Caco-2 (cell line): Measurements from ENCODE around the gene ZNF275. TPM values are rescaled to one million over a fixed set of nuclear protein-coding genes. Genes with fewer than 3 reads are reported as not detected.

Experiments used
- BruUV-seq: library from RNA; stranded (reverse); fragments of 400-500 nt; replicated peaks from 2 replicates; lab custom pipeline; 2021; lab: Mats Ljungman, UMichigan
- CTCF ChIA-PET: fragments of 300-600 bp; sonication (Branson Sonifier 250); formaldehyde crosslinking; loops from one replicate; lab custom pipeline; 2022; ENCODE audit warnings: antibody characterized with exemption; lab: Charles Lee
- POLR2A ChIA-PET: fragments of 300-600 bp; sonication (Branson Sonifier 250); formaldehyde crosslinking; loops from one replicate; lab custom pipeline; 2022; ENCODE audit warnings: antibody characterized with exemption; lab: Charles Lee
- DNase-seq, 2 experiments: peaks; one replicate each; pipeline versions ENCODE4 v3.0.0 to v3.0.0-alpha.2; 2020 to 2022
- H3K27me3 ChIP-seq: replicated peaks from 2 replicates; pipeline ENCODE4 v1.6.0; 2011; ENCODE audit warnings: low read length; ENCODE audit not compliant: control insufficient read depth, insufficient read depth
- H3K36me3 ChIP-seq: 2 replicates; pipeline ENCODE4 v1.5.1; 2011; ENCODE audit warnings: low read length; ENCODE audit not compliant: control insufficient read depth, insufficient read depth
- H3K4me1 ChIP-seq: fragments of 250-450 bp; sonication (Bioruptor Pico); 2 replicates; pipeline ENCODE4 v1.5.1; 2020; ENCODE audit warnings: mild to moderate bottlenecking
- H3K4me3 ChIP-seq: 2 replicates; pipeline ENCODE4 v1.5.1; 2011; ENCODE audit warnings: low read depth, mild to moderate bottlenecking, control low read depth, low read length
- H3K9me3 ChIP-seq: fragments of 250-450 bp; sonication (Bioruptor Pico); 2 replicates; pipeline ENCODE4 v1.5.1; 2020; ENCODE audit warnings: mild to moderate bottlenecking, moderate library complexity
- H3K27ac Mint-ChIP-seq: one replicate; pipeline ENCODE4 v1.8.0; 2022; ENCODE audit warnings: mixed read lengths; ENCODE audit not compliant: unreplicated experiment
- H3K27me3 Mint-ChIP-seq: one replicate; pipeline ENCODE4 v1.8.0; 2022; ENCODE audit warnings: mixed read lengths; ENCODE audit not compliant: insufficient read depth, unreplicated experiment
- H3K36me3 Mint-ChIP-seq: one replicate; pipeline ENCODE4 v1.8.0; 2022; ENCODE audit warnings: mild to moderate bottlenecking, mixed read lengths; ENCODE audit not compliant: insufficient read depth, unreplicated experiment
- H3K4me1 Mint-ChIP-seq: one replicate; pipeline ENCODE4 v1.8.0; 2022; ENCODE audit warnings: low read depth, mixed read lengths; ENCODE audit not compliant: unreplicated experiment
- H3K4me3 Mint-ChIP-seq: one replicate; pipeline ENCODE4 v1.8.0; 2022; ENCODE audit warnings: mild to moderate bottlenecking, moderate library complexity, mixed read lengths; ENCODE audit not compliant: unreplicated experiment
- H3K9me3 Mint-ChIP-seq: one replicate; pipeline ENCODE4 v1.8.0; 2022; ENCODE audit warnings: mixed read lengths; ENCODE audit not compliant: unreplicated experiment
- intact Hi-C: fragments of 100-400 bp; cut with micrococcal nuclease; formaldehyde crosslinking; loops from one replicate; pipeline ENCODE4 v1.10.0; 2022; ENCODE audit not compliant: unreplicated experiment
- total RNA-seq: library from RNA; stranded (reverse); gene quantifications from 2 replicates; pipeline ENCODE4 v1.2.3, GENCODE V29; 2022
- TF ChIP-seq, protein P1 (sequence below), 2 experiments: fragments of 200-600 bp in 1 of 2; IDR thresholded peaks; 1 replicate in 1 of 2; 2 replicates in 1 of 2; pipeline versions ENCODE4 v1.5.1 to v1.8.0; 2011 to 2022; ENCODE audit warnings: antibody characterized with exemption in 1 of 2, control low read depth in 1 of 2, inconsistent platforms in 1 of 2, low read depth in 1 of 2, low read length in 1 of 2, mild to moderate bottlenecking in 1 of 2, moderate library complexity in 1 of 2; ENCODE audit not compliant: insufficient read depth in 1 of 2, severe bottlenecking in 1 of 2, unreplicated experiment in 1 of 2

Gene ZNF275
- total RNA-seq, 1 experiment from 2014 or later, result 5.6 TPM

DNA sequence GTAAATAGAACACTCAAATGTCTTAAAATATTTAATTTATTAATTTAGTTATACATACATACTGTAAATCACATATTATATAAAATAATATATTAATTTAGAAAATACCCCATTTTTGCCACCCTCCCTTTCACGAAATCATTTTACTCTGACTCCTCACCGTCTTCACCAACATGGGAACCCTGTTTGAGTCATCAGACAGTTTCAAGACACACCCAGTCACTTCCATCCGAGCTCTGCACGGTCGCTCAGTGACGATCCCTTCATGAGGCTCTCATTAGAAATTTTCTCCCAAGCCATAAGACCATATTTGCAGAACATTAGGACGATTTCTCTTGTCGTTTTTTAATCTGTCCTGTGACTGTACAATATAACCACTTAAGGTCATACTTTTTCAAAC lies 14.5 kb downstream of the ZNF275 start:
- H3K4me3 Mint-ChIP-seq, result no peak overlapping the region
- TF ChIP-seq, protein P1, sequence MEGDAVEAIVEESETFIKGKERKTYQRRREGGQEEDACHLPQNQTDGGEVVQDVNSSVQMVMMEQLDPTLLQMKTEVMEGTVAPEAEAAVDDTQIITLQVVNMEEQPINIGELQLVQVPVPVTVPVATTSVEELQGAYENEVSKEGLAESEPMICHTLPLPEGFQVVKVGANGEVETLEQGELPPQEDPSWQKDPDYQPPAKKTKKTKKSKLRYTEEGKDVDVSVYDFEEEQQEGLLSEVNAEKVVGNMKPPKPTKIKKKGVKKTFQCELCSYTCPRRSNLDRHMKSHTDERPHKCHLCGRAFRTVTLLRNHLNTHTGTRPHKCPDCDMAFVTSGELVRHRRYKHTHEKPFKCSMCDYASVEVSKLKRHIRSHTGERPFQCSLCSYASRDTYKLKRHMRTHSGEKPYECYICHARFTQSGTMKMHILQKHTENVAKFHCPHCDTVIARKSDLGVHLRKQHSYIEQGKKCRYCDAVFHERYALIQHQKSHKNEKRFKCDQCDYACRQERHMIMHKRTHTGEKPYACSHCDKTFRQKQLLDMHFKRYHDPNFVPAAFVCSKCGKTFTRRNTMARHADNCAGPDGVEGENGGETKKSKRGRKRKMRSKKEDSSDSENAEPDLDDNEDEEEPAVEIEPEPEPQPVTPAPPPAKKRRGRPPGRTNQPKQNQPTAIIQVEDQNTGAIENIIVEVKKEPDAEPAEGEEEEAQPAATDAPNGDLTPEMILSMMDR (IDR thresholded peaks at IDR 0.05; ENCODE audit: insufficient read depth in 1 of 2, low read depth in 1 of 2, low read length in 1 of 2, severe bottlenecking in 1 of 2, unreplicated experiment in 1 of 2), result no peak
- BruUV-seq, result no TSS peak
- ChIA-PET CTCF (interaction anchor here (0.6 kb wide), 1 partner anchor 389 kb away, joined by 3 read pairs; no protein-coding TSS in a partner anchor), POLR2A (no interaction called here)
- no peaks in the 10 kb centered on the region for H3K27me3 Mint-ChIP-seq
- no peak for DNase-seq
- no peaks in the 10 kb centered on the region for H3K36me3 Mint-ChIP-seq
- H3K36me3 ChIP-seq, result no peaks in the 10 kb centered on the region
- H3K4me1 Mint-ChIP-seq, result no peaks in the 10 kb centered on the region
- no peak overlapping the region for H3K4me3 ChIP-seq
- H3K27me3 ChIP-seq, result no peaks in the 10 kb centered on the region
- H3K9me3 Mint-ChIP-seq, result no peaks in the 10 kb centered on the region
- no peak overlapping the region for H3K27ac Mint-ChIP-seq
- H3K4me1 ChIP-seq, result no peaks in the 10 kb centered on the region
- intact Hi-C loops, result no loop called here
- H3K9me3 ChIP-seq, result no peaks in the 10 kb centered on the region

DNA sequence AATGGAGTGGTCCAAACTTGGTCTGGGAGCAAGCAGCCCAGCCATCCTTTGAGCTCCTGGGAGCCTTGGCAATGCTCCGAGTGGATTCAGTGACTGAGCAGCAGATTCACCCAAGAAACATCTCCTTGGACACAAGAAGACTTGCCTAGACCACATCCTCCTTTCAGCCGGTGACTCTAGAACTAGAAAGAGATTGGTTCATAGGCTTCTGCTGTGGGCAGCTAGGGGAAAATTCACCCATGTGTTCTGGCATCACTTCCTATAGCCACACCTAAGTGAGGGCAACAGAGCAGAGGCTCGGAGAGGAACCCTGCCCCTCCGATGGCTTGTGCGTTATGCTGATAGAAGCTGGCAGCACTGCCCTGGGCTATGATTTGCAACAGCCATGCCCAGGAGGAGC lies 16.0 kb downstream of the ZNF275 start:
- no peak overlapping the region for H3K4me3 Mint-ChIP-seq
- ChIA-PET POLR2A (no interaction called here), CTCF (no interaction called here)
- no peaks in the 10 kb centered on the region for H3K4me1 Mint-ChIP-seq
- TF ChIP-seq, protein P1 (IDR thresholded peaks at IDR 0.05; ENCODE audit: insufficient read depth in 1 of 2, low read depth in 1 of 2, low read length in 1 of 2, severe bottlenecking in 1 of 2, unreplicated experiment in 1 of 2), result no peak
- no peaks in the 10 kb centered on the region for H3K9me3 Mint-ChIP-seq
- Histone ChIP-seq H3K9me3 (no peaks in the 10 kb centered on the region), H3K36me3 (no peaks in the 10 kb centered on the region), H3K4me3 (no peak overlapping the region), H3K4me1 (no peaks in the 10 kb centered on the region), H3K27me3 (no peaks in the 10 kb centered on the region)
- H3K27me3 Mint-ChIP-seq, result no peaks in the 10 kb centered on the region
- intact Hi-C loops, result no loop called here
- DNase-seq, result no peak
- H3K36me3 Mint-ChIP-seq, result no peaks in the 10 kb centered on the region
- no TSS peak for BruUV-seq
- no peak overlapping the region for H3K27ac Mint-ChIP-seq

DNA sequence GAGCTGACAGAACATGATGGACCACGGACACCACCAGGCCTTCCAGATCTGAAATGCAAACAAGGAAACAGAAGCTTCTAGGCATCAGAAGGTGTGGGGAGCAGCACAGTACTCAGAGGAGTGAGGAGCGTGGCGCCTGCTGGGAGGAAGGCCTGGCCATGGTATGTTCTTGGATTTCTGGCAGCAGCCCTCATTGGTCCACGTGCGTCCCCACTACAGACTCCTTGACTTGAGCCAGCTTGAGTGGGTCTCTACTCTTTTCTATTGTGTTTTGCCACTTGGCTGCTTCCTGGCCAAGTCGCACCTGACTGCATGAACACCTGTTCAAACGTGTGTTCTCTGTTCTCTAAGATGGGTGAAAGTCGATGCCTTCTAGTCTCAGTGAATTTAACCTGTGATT lies 18.0 kb downstream of the ZNF275 start:
- intact Hi-C loops, result no loop called here
- no peak overlapping the region for H3K4me3 ChIP-seq
- DNase-seq, result no peak
- no TSS peak for BruUV-seq
- no peaks in the 10 kb centered on the region for H3K9me3 Mint-ChIP-seq
- no peaks in the 10 kb centered on the region for H3K4me1 Mint-ChIP-seq
- no peaks in the 10 kb centered on the region for H3K27me3 ChIP-seq
- H3K9me3 ChIP-seq, result no peaks in the 10 kb centered on the region
- H3K36me3 Mint-ChIP-seq, result no peaks in the 10 kb centered on the region
- no peaks in the 10 kb centered on the region for H3K4me1 ChIP-seq
- TF ChIP-seq, protein P1 (IDR thresholded peaks at IDR 0.05; ENCODE audit: insufficient read depth in 1 of 2, low read depth in 1 of 2, low read length in 1 of 2, severe bottlenecking in 1 of 2, unreplicated experiment in 1 of 2), result no peak
- H3K4me3 Mint-ChIP-seq, result no peak overlapping the region
- POLR2A ChIA-PET, result no interaction called here
- H3K27me3 Mint-ChIP-seq, result no peaks in the 10 kb centered on the region
- H3K36me3 ChIP-seq, result no peaks in the 10 kb centered on the region
- CTCF ChIA-PET, result interaction anchor here (0.7 kb wide), 1 partner anchor 17 kb away, joined by 3 read pairs; no protein-coding TSS in a partner anchor
- no peak overlapping the region for H3K27ac Mint-ChIP-seq
